DND-41 (cell line): ENCODE data around the gene PRR16.

Experiments
- ATAC-seq: fragments of 200-7000 bp; cut with Tn5 transposase; 3 replicates; pipeline ENCODE4 v1.9.1; 2021; ENCODE audit warnings: low read depth; ENCODE audit not compliant: insufficient read depth
- DNase-seq: peaks from one replicate; pipeline ENCODE4 v3.0.0-alpha.2; 2020
- H2AFZ ChIP-seq: 2 replicates; pipeline ENCODE4 v1.6.0; 2012; ENCODE audit warnings: low read depth, low read length
- H3K27ac ChIP-seq: 2 replicates; pipeline ENCODE4 v1.5.1; 2012; ENCODE audit warnings: low read length, inconsistent platforms
- H3K27me3 ChIP-seq: fragments of 200-600 bp; sonication (generic); 2 replicates; pipeline ENCODE4 v1.6.0; 2012; ENCODE audit warnings: low read length, mild to moderate bottlenecking, inconsistent platforms; ENCODE audit not compliant: insufficient read depth, poor library complexity
- H3K36me3 ChIP-seq: 2 replicates; pipeline ENCODE4 v1.5.1; 2012; ENCODE audit warnings: low read length, inconsistent platforms; ENCODE audit not compliant: insufficient read depth
- H3K4me1 ChIP-seq: 2 replicates; pipeline ENCODE4 v1.5.1; 2012; ENCODE audit warnings: mild to moderate bottlenecking, low read length; ENCODE audit not compliant: insufficient read depth
- H3K4me2 ChIP-seq: 2 replicates; pipeline ENCODE4 v1.6.0; 2012; ENCODE audit warnings: mild to moderate bottlenecking, moderate library complexity, low read length, inconsistent platforms; ENCODE audit not compliant: insufficient read depth
- H3K4me3 ChIP-seq, 2 experiments: fragments of 200-600 bp in 1 of 2; shearing (Covaris generic) in 1 of 2; 2 replicates each; pipeline ENCODE4 v1.5.1; 2012 to 2016; ENCODE audit warnings: inconsistent platforms in 2 of 2, low read length in 2 of 2, mild to moderate bottlenecking in 2 of 2, low read depth in 1 of 2, moderate library complexity in 1 of 2
- H3K79me2 ChIP-seq: 2 replicates; pipeline ENCODE4 v1.6.0; 2012; ENCODE audit warnings: low read length, inconsistent platforms; ENCODE audit not compliant: insufficient read depth
- H3K9ac ChIP-seq: 2 replicates; pipeline ENCODE4 v1.6.0; 2012; ENCODE audit warnings: low read depth, mild to moderate bottlenecking, inconsistent platforms, low read length, moderate library complexity
- H3K9me3 ChIP-seq: 2 replicates; pipeline ENCODE4 v1.5.1; 2012; ENCODE audit warnings: low read length, moderate library complexity, mild to moderate bottlenecking, inconsistent platforms; ENCODE audit not compliant: insufficient read depth, severe bottlenecking
- H4K20me1 ChIP-seq: 2 replicates; pipeline ENCODE4 v1.6.0; 2012; ENCODE audit warnings: low read length; ENCODE audit not compliant: insufficient read depth
- CTCF ChIP-seq: IDR thresholded peaks from 2 replicates; pipeline ENCODE4 v1.5.1; 2012; ENCODE audit warnings: borderline replicate concordance, low read length, moderate library complexity, mild to moderate bottlenecking; ENCODE audit not compliant: poor library complexity, severe bottlenecking; ENCODE audit errors: extremely low read depth
- EZH2 ChIP-seq: IDR thresholded peaks from 3 replicates; pipeline ENCODE4 v1.6.1; 2012; ENCODE audit warnings: borderline replicate concordance, low read depth, mild to moderate bottlenecking, moderate library complexity, low read length, inconsistent platforms; ENCODE audit not compliant: severe bottlenecking

Gene PRR16

GRCh38 chr5:120615967-120616645 is 152.0 kb downstream of the PRR16 start:
- no peaks in the 10 kb centered on the region for H3K4me1 ChIP-seq
- H4K20me1 ChIP-seq, result no peaks in the 10 kb centered on the region
- no peak overlapping the region for H3K4me2 ChIP-seq
- no peaks in the 10 kb centered on the region for H3K79me2 ChIP-seq
- ATAC-seq, result no peak
- no peak overlapping the region for H3K4me3 ChIP-seq
- no peak overlapping the region for H3K9ac ChIP-seq
- no peaks in the 10 kb centered on the region for H3K36me3 ChIP-seq
- no peaks in the 10 kb centered on the region for H3K9me3 ChIP-seq
- peak overlapping the region; percentile 9; the same call in 1 of the 2 replicates for H2AFZ ChIP-seq
- TF ChIP-seq CTCF (no peak), EZH2 (no peak)
- H3K27ac ChIP-seq, result no peak overlapping the region
- no peak for DNase-seq
- H3K27me3 ChIP-seq, result no peaks in the 10 kb centered on the region

- H3K4me2 ChIP-seq, result no peak overlapping the region
- H3K36me3 ChIP-seq, result no peaks in the 10 kb centered on the region; the same call in 1 of the 2 replicates
- H3K4me1 ChIP-seq, result peaks cover 16% of the 10 kb centered on the region
- no peaks in the 10 kb centered on the region for H4K20me1 ChIP-seq
- no peak overlapping the region for H3K9ac ChIP-seq
- peak overlapping the region; percentile 36; the same call in 1 of the 2 replicates for H2AFZ ChIP-seq
- H3K79me2 ChIP-seq, result no peaks in the 10 kb centered on the region
- H3K4me3 ChIP-seq, result no peak overlapping the region
- TF ChIP-seq CTCF, result no peak
- no peak for TF ChIP-seq EZH2
- DNase-seq, result no peak
- H3K27ac ChIP-seq, result no peak overlapping the region
- no peak for ATAC-seq
- H3K27me3 ChIP-seq, result no peaks in the 10 kb centered on the region
- no peaks in the 10 kb centered on the region for H3K9me3 ChIP-seq
Observed at GRCh38 chr5:120621339-120621738, 157.2 kb downstream of the PRR16 start.

GRCh38 chr5:120624021-120624563 is 160.0 kb downstream of the PRR16 start:
- Histone ChIP-seq H3K4me2 (peak overlapping the region; percentile 65), H3K4me3 (peak overlapping the region in 1 of 2 experiments; percentile 43; a peak in 2 of 4 replicates), H3K9ac (peak overlapping the region; percentile 20), H3K4me1 (peaks cover 16% of the 10 kb centered on the region), H3K36me3 (no peaks in the 10 kb centered on the region; the same call in 1 of the 2 replicates), H2AFZ (peak overlapping the region; percentile 73), H3K27ac (peak overlapping the region; percentile 74), H3K79me2 (no peaks in the 10 kb centered on the region), H3K9me3 (no peaks in the 10 kb centered on the region), H3K27me3 (no peaks in the 10 kb centered on the region), H4K20me1 (no peaks in the 10 kb centered on the region)
- DNase-seq (no peak), ATAC-seq (peak; percentile 88)
- no peak for TF ChIP-seq CTCF
- TF ChIP-seq EZH2, result no peak
